Astrocyte of the cerebellum (primary cell): Measurements from ENCODE around the gene AK4.

Source experiments
- DNase-seq: peaks from one replicate; pipeline ENCODE4 v3.0.0-alpha.2; 2011; ENCODE audit warnings: low read depth
- H3K4me3 ChIP-seq: 2 replicates; pipeline ENCODE4 v1.5.1; 2011; ENCODE audit warnings: mild to moderate bottlenecking, low read depth, low read length, moderate library complexity
- in situ Hi-C: cut with HindIII; loops from 2 replicates; pipeline ENCODE4 v1.10.0; 2017; ENCODE audit warnings: low sequenced_read_pairs
- TF ChIP-seq, protein P1 (sequence below): IDR thresholded peaks from 2 replicates; pipeline ENCODE4 v1.5.1; 2012; ENCODE audit warnings: low read length, low read depth, moderate library complexity, mild to moderate bottlenecking; ENCODE audit errors: missing control alignments

Gene AK4

DNA sequence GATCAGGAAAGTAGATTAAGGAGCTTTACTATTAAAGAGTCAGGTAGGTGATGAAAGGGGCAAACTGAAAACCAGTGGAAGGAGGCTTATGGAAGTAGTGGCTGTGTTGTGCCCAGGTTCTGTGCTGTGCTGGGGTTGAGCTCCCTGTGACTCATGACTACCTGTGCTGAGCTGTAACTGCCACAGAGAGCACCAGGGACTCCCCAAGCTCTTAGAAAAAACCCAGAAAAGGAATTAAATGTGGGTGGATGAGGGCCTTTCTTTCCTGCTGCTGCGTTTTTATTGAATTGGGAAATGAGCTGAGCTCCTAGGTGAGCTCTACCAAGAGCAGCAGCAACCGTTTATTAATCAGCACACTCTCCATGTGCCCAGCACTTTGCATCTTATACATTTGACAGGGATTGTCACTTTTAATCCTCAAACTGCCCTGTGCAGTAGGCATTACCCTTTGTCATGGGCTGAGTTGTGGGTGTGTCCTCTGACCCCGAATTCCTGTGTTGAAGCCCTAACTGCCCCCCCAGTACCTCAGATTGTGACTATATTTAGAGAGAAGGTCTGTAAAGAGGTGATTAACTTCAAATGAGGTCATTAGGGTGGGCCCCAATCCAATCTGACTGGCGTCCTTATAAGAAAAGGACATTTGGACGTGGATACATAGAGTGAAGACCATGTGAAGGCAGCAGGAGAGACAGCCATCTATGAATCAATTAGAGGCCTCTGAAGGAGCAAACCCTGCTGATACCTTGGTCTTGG is 65.4 kb downstream of the AK4 start:
- H3K4me3 ChIP-seq, result no peak overlapping the region
- in situ Hi-C loops, result loop anchor here (5.0 to 25.0 kb wide), 2 partner anchors 146 to 474 kb away; no protein-coding TSS in a partner anchor
- TF ChIP-seq, protein P1, sequence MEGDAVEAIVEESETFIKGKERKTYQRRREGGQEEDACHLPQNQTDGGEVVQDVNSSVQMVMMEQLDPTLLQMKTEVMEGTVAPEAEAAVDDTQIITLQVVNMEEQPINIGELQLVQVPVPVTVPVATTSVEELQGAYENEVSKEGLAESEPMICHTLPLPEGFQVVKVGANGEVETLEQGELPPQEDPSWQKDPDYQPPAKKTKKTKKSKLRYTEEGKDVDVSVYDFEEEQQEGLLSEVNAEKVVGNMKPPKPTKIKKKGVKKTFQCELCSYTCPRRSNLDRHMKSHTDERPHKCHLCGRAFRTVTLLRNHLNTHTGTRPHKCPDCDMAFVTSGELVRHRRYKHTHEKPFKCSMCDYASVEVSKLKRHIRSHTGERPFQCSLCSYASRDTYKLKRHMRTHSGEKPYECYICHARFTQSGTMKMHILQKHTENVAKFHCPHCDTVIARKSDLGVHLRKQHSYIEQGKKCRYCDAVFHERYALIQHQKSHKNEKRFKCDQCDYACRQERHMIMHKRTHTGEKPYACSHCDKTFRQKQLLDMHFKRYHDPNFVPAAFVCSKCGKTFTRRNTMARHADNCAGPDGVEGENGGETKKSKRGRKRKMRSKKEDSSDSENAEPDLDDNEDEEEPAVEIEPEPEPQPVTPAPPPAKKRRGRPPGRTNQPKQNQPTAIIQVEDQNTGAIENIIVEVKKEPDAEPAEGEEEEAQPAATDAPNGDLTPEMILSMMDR, result no peak
- no peak for DNase-seq

DNA sequence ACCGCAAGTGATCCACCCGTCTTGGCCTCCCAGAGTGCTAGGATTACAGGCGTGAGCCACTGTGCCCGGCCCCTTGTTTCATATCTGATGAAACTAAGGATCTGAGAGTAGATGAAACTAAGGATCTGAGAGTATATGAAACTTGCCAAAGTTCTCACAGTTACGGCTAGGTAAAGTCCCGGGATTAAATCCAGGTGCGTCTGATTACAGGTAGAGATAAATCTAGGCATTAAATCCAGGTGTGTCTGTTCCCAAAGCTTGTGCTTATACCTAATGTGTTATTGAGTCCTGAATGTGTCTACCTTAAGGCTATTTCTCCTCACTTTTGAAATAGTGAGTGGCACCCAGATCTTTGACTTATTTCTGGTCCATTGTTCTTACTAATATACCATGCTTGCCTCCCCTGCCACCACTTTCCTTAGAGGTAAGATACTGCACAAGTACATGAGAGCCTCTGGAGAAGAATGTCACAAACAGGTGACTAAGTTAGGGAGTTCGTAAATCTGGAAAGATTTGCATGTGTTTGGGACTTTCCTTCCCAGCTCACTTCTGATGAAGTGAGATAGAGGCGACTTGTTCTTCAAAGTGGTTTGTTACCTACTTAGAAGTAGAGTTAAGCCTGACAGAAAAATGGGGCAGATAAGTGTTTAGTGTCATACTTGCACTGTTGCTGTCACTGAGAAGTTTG is 66.5 kb downstream of the AK4 start:
- no peak for DNase-seq
- TF ChIP-seq, protein P1, result no peak
- in situ Hi-C loops, result loop anchor here (5.0 to 25.0 kb wide), 2 partner anchors 147 to 473 kb away; no protein-coding TSS in a partner anchor
- H3K4me3 ChIP-seq, result no peak overlapping the region

DNA sequence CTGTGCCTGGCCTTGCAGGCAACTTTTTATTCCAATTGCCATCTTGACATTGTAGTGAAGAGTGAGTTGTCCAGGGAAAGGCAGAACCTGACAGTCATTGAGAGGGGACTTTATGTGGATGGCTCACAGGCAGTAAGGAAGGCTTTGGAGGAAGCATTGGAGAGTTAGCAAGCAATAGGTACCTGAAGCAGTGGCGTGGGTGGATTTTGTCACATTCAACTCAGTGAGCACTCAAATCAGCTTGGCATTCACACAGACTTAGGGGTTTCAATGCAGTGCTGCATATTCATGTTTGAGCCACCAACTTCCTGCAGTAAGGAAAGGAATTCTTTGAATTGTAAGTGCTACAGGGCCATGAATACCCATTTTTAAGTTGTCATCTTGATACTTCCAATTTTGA is 69.0 kb downstream of the AK4 start:
- DNase-seq, result no peak
- H3K4me3 ChIP-seq, result no peak overlapping the region
- in situ Hi-C loops, result loop anchor here (25.0 kb wide), 1 partner anchor 470 kb away; no protein-coding TSS in a partner anchor
- TF ChIP-seq, protein P1, result no peak

DNA sequence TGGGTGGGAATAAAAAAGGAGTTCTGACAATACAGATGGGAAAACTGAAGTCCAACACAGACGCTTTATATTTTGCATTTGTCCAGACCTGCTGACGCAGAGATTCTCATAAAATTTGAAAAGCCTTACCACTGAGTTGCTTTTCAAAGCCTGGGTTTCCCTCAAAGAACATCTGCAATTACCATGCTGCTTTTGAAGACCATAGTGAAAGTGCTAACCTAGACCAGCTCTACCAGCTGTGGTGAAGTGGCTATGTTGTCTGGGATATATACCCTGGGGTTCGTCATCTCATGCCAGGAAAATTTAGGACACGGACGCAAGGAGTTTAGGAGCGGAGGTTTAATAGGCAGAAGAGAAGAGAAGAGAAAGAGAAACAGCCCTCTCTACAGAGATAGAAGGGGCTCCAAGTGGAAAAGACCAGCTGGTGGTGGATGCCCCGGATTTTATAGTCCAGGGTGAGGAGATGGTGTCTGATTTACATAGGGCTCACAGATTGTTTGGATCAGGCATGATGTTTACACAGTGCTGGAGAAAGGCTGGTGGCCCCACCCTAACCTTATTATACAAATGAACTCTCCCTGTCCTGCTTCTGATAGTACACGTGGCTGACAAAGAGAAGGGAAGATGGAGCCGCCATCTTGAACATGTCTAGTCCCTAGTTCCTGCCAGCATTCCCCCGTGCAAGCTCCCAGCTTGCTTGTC is 73.8 kb downstream of the AK4 start:
- in situ Hi-C loops, result loop anchor here (25.0 kb wide), 1 partner anchor 466 kb away; no protein-coding TSS in a partner anchor
- no peak overlapping the region for H3K4me3 ChIP-seq
- TF ChIP-seq, protein P1, result no peak
- no peak for DNase-seq

DNA sequence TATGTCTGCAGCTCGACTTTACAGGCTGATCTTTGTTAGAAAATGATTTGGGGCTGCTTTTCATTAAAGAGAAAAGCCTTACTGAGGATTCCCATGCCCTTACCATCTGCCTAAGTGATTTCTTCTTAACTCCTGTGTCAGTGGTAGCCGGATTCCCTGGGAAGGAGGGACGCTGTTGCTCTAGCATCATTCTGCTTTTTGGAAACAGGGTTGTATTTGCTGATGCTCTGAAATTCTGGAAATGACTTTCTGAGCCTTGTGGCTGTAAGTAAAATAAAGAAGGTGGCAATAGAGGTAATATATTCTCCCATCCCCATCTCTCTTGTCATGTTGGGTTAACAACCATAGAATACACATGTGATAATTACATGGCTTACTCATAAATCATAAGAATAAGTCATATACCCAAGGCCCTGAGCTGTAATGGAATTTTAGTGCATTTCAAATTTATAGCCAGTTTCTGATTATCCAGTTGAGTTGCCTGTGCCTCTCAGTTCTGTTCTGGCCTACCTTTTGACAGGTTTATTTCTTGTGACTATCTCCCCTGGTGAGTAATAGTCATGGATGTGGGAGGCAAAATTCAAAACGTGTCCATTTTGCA is 74.4 kb downstream of the AK4 start:
- in situ Hi-C loops, result loop anchor here (25.0 kb wide), 1 partner anchor 465 kb away; no protein-coding TSS in a partner anchor

More for the DNA sequence above, 74.4 kb downstream of the AK4 start:
- DNase-seq, result no peak
- no peak overlapping the region for H3K4me3 ChIP-seq
- TF ChIP-seq, protein P1, result no peak
